HG03432 (cell line): ENCODE measurements around the gene TGIF2LX.
"Not testable (repeated sequence)": the region's sequence is repeated elsewhere in the genome, so short reads cannot be mapped to it uniquely, and the experiment has no call there.

Experiments
- ATAC-seq: cut with Tn5 transposase; IDR thresholded peaks from one replicate; pipeline ENCODE4 v1.9.1; 2021; ENCODE audit warnings: mild to moderate bottlenecking, moderate library complexity; ENCODE audit not compliant: unreplicated experiment

TGIF2LX gene

DNA sequence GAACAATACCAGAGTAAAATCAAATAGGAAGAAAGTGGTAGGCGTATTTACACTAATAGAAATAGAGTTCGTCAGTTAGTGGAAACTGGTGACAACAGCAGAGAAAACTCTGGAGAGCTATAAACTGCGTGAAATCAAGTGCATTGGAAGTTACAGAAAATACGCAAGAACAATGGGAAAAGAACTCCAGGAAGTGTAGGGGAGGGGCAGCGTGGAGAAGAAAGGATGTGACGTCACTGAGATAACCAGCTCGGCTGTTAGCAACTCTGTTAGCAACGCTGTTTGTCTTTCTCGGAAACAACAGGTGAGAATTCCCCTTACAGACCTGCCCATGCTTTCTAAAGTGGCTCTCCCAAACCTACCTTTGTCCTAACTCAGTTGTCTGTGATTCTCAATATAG lies at the start of gene TGIF2LX:
Gene TGIF2LX, plus strand, starts transcription at position 244 of the 400 bp plus-strand sequence. CDS start 178 bp downstream, outside the sequence.
- ATAC-seq: not testable (repeated sequence)

DNA sequence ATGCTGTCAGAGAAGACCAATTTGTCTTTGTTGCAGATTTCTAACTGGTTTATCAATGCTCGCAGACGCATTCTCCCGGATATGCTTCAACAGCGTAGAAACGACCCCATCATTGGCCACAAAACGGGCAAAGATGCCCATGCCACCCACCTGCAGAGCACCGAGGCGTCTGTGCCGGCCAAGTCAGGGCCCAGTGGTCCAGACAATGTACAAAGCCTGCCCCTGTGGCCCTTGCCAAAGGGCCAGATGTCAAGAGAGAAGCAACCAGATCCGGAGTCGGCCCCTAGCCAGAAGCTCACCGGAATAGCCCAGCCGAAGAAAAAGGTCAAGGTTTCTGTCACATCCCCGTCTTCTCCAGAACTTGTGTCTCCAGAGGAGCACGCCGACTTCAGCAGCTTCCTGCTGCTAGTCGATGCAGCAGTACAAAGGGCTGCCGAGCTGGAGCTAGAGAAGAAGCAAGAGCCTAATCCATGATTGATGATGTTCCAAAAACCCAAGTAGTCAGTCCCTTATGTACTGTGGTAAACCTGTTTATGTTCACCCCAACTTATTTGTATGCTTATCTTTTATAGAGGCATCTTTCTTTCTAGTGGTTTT lies 728 bp downstream of the TGIF2LX start:
- not testable (repeated sequence) for ATAC-seq

DNA sequence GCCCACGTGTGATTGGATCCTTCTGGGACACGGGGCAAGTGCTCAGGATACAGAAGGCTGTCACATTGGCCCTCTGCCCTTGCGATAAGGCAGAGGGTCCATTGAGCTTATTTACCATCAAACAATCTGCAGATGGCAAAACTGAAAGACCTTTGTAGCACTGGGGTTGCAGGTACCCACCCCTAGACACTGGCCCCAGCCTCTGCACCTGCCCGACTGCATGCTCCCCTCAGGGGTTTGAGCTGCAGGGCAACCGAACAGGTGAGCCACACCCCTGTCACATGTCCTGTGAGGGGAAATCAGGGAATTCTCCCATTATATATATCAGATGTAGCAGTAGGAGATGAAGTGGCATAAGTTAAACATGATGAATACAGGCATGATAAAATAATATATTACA lies 21.4 kb downstream of the TGIF2LX start:
- not testable (repeated sequence) for ATAC-seq

DNA sequence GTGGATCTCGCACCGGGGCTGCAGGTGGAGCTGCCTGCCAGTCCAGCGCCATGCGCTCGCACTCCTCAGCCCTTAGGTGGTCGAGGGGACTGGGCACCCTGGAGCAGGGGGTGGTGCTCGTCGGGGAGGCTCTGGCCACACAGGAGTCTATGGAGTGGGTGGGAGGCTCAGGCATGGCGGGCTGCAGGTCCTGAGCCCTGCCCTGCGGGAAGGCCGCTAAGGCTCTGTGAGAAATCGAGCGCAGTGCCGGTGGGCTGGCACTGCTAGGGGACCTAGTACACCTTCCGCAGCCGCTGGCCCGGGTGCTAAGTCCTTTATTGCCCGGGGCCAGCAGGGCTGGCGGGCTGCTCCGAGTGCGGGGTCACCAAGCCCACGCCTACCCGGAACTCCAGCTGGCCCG lies 43.9 kb downstream of the TGIF2LX start:
- ATAC-seq: not testable (repeated sequence)
